K562 (cell line): ENCODE measurements around the gene ICA1. TPM values are rescaled to one million over a fixed set of nuclear protein-coding genes. Genes with fewer than 3 reads are reported as not detected.

Source experiments
- ATAC-seq: fragments of 200-7000 bp; cut with Tn5 transposase; 3 replicates; pipeline ENCODE4 v1.9.1; 2020; ENCODE audit warnings: moderate library complexity
- BruUV-seq: library from RNA; stranded (reverse); fragments of 400-500 nt; replicated peaks from 2 replicates; lab custom pipeline; 2021; lab: Mats Ljungman, UMichigan
- CTCF ChIA-PET: fragments of 300-600 bp; formaldehyde crosslinking; extraction: SDS; loops from one replicate; lab custom pipeline; 2021; ENCODE audit warnings: low intra/inter-chr PET ratio; lab: Yijun Ruan, JAX
- POLR2A ChIA-PET: fragments of 300-600, 350-650 bp; sonication (Branson Sonifier 250); formaldehyde crosslinking; extraction: SDS; loops from one replicate; lab custom pipeline; 2021; ENCODE audit warnings: antibody characterized with exemption, inconsistent platforms; lab: Yijun Ruan, JAX
- DNase-seq, 4 experiments: peaks; one replicate each; pipeline versions ENCODE4 v3.0.0 to v3.0.0-alpha.2; 2011 to 2018; ENCODE audit warnings: low spot score in 3 of 4, mixed read lengths in 3 of 4; ENCODE audit errors: extremely low read depth in 1 of 4
- FAIRE-seq: peaks from 2 replicates; lab custom pipeline; 2011; peaks lifted over from hg19 to GRCh38; lab: Jason Lieb, UNC
- H2AFZ ChIP-seq: 2 replicates; pipeline ENCODE4 v1.6.0; 2011; ENCODE audit warnings: low read depth, low read length, control low read depth, inconsistent platforms
- H3K27ac ChIP-seq: fragments of 200-600 bp; 3 replicates; pipeline ENCODE4 v1.8.0; 2011; ENCODE audit warnings: low read depth, mild to moderate bottlenecking, control low read depth, inconsistent platforms, low read length, moderate library complexity, mixed read lengths; ENCODE audit errors: extremely low read depth
- H3K27me3 ChIP-seq, 2 experiments: fragments of 300-600 bp in 1 of 2; 2 replicates in 1 of 2; 3 replicates in 1 of 2; pipeline versions ENCODE4 v1.6.0 to v1.8.0; 2011; ENCODE audit warnings: inconsistent platforms in 2 of 2, low read length in 2 of 2, mild to moderate bottlenecking in 1 of 2, mixed read lengths in 1 of 2, moderate library complexity in 1 of 2; ENCODE audit not compliant: control insufficient read depth in 2 of 2, insufficient read depth in 2 of 2
- H3K36me3 ChIP-seq: fragments of 300-600 bp; 3 replicates; pipeline ENCODE4 v1.8.0; 2011; ENCODE audit warnings: mild to moderate bottlenecking, low read length, inconsistent platforms; ENCODE audit not compliant: control insufficient read depth, insufficient read depth
- H3K4me1 ChIP-seq, 2 experiments: fragments of 200-600 bp in 1 of 2; replicated peaks in 1 of 2; 2 replicates in 1 of 2; 3 replicates in 1 of 2; pipeline versions ENCODE4 v1.5.1 to v1.8.0; 2011; ENCODE audit warnings: inconsistent platforms in 2 of 2, low read length in 2 of 2, mild to moderate bottlenecking in 1 of 2, mixed read lengths in 1 of 2, moderate library complexity in 1 of 2; ENCODE audit not compliant: control insufficient read depth in 2 of 2, insufficient read depth in 2 of 2
- H3K4me2 ChIP-seq: 2 replicates; pipeline ENCODE4 v1.6.1; 2011; ENCODE audit warnings: low read length, control low read depth, inconsistent platforms, mixed read lengths; ENCODE audit not compliant: insufficient read depth
- H3K4me3 ChIP-seq: fragments of 200-600 bp; sonication (generic), shearing (Covaris generic); 2 replicates; pipeline ENCODE4 v1.5.1; 2016; ENCODE audit warnings: control low read depth, inconsistent platforms
- H3K79me2 ChIP-seq: fragments of 200-600 bp; 3 replicates; pipeline ENCODE4 v1.8.0; 2011; ENCODE audit warnings: low read length, inconsistent platforms; ENCODE audit not compliant: control insufficient read depth, insufficient read depth
- H3K9ac ChIP-seq, 2 experiments: 2 replicates each; pipeline versions ENCODE4 v1.6.0 to v1.6.1; 2011; ENCODE audit warnings: low read depth in 2 of 2, low read length in 2 of 2, control low read depth in 1 of 2, inconsistent platforms in 1 of 2, mild to moderate bottlenecking in 1 of 2, mixed read lengths in 1 of 2; ENCODE audit not compliant: insufficient read depth in 1 of 2
- H3K9me1 ChIP-seq: one replicate; pipeline ENCODE4 v1.6.0; 2011; ENCODE audit warnings: inconsistent platforms, mild to moderate bottlenecking, low read length, moderate library complexity; ENCODE audit not compliant: control insufficient read depth, insufficient read depth
- H3K9me3 ChIP-seq: replicated peaks from 2 replicates; pipeline ENCODE4 v1.5.1; 2011; ENCODE audit warnings: low read depth, low read length, inconsistent platforms; ENCODE audit not compliant: control insufficient read depth, insufficient read depth
- H4K20me1 ChIP-seq: replicated peaks from 2 replicates; pipeline ENCODE4 v1.6.1; 2011; ENCODE audit warnings: low read length, inconsistent platforms, mixed read lengths; ENCODE audit not compliant: control insufficient read depth, insufficient read depth
- ARID1B ChIP-seq: fragments of 450-650 bp; IDR thresholded peaks from 2 replicates; pipeline ENCODE4 v1.6.1; 2016; ENCODE audit warnings: antibody characterized with exemption, mild to moderate bottlenecking, inconsistent platforms
- CREB3 ChIP-seq: fragments of 450-650 bp; conservative IDR thresholded peaks from 2 replicates; pipeline ENCODE4 v1.6.1; 2016; ENCODE audit warnings: missing genetic modification characterization, low read depth, mild to moderate bottlenecking, missing compliant biosample characterization, moderate library complexity
- CSDE1 ChIP-seq, 2 experiments: fragments of 450-650 bp; IDR thresholded peaks; 2 replicates each; pipeline ENCODE4 v1.6.1; 2016; ENCODE audit warnings: mild to moderate bottlenecking in 1 of 2
- KLF1 ChIP-seq: fragments of 450-650 bp; IDR thresholded peaks from 2 replicates; pipeline ENCODE4 v1.6.1; 2016; ENCODE audit warnings: missing genetic modification characterization, missing compliant biosample characterization
- MCM3 ChIP-seq: fragments of 450-650 bp; IDR thresholded peaks from 2 replicates; pipeline ENCODE4 v1.6.1; 2016
- MECOM ChIP-seq: fragments of 250-450 bp; sonication (Bioruptor Pico); IDR thresholded peaks from 2 replicates; pipeline ENCODE4 v1.8.0; 2022; ENCODE audit warnings: inconsistent platforms
- MLX ChIP-seq, 2 experiments: fragments of 450-650 bp in 1 of 2; sonication (generic) in 1 of 2; formaldehyde crosslinking; conservative IDR thresholded peaks; 2 replicates each; pipeline versions ENCODE4 v1.4.0 to v1.8.1; 2020 to 2022; ENCODE audit warnings: mild to moderate bottlenecking in 1 of 2, missing genetic modification reagents in 1 of 2
- MTA1 ChIP-seq: fragments of 450-650 bp; IDR thresholded peaks from 2 replicates; pipeline ENCODE4 v1.6.1; 2017; ENCODE audit warnings: borderline replicate concordance
- SAFB2 ChIP-seq: fragments of 200-400 bp; formaldehyde crosslinking; IDR thresholded peaks from 2 replicates; pipeline ENCODE4 v1.6.1; 2018; ENCODE audit warnings: borderline replicate concordance, low read length, low read depth, moderate library complexity; ENCODE audit not compliant: severe bottlenecking
- SIX5 ChIP-seq, 2 experiments: IDR thresholded peaks; 2 replicates each; pipeline ENCODE4 v1.6.1; 2011; ENCODE audit warnings: low read length in 2 of 2, borderline replicate concordance in 1 of 2, low read depth in 1 of 2, mild to moderate bottlenecking in 1 of 2, moderate library complexity in 1 of 2; ENCODE audit not compliant: insufficient read depth in 1 of 2
- SREBF2 ChIP-seq: sonication (generic); formaldehyde crosslinking; IDR thresholded peaks from 2 replicates; pipeline ENCODE4 v1.4.0; 2020; ENCODE audit warnings: mild to moderate bottlenecking, missing genetic modification reagents
- TFAP4 ChIP-seq: sonication (generic); formaldehyde crosslinking; IDR thresholded peaks from 2 replicates; pipeline ENCODE4 v1.8.0; 2022; ENCODE audit warnings: missing genetic modification reagents, mild to moderate bottlenecking, moderate library complexity, borderline replicate concordance
- ZNF253 ChIP-seq: fragments of 250-450 bp; sonication (Bioruptor Pico); conservative IDR thresholded peaks from 2 replicates; pipeline ENCODE4 v1.6.1; 2021; ENCODE audit warnings: mild to moderate bottlenecking
- ZNF395 ChIP-seq: fragments of 200-800 bp; sonication (Bioruptor generic); IDR thresholded peaks from 2 replicates; pipeline ENCODE4 v1.6.1; 2017; ENCODE audit warnings: missing genetic modification characterization, missing compliant biosample characterization
- ZNF644 ChIP-seq: fragments of 200-800 bp; sonication (Bioruptor generic); IDR thresholded peaks from 2 replicates; pipeline ENCODE4 v1.6.1; 2016; ENCODE audit warnings: low read depth, missing genetic modification characterization, missing compliant biosample characterization
- ZSCAN29 ChIP-seq: fragments of 450-650 bp; IDR thresholded peaks from 2 replicates; pipeline ENCODE4 v1.6.1; 2017
- WGBS: fragments of 100-300 bp; shearing (Covaris generic); methylation state at CpG from one replicate; pipeline ENCODE4 v1.1.6; 2016; ENCODE audit warnings: low coverage, mixed read lengths; ENCODE audit not compliant: insufficient coverage; ENCODE audit errors: missing lambda C conversion rate; 5-methylcytosine and 5-hydroxymethylcytosine counted together
- in situ Hi-C: fragments of 300-500 bp; cut with MboI; formaldehyde crosslinking; loops from 4 replicates; pipeline ENCODE4 v1.15.0; 2018; ENCODE audit warnings: inconsistent platforms, mixed read lengths
- intact Hi-C: fragments of 100-400 bp; cut with micrococcal nuclease; formaldehyde crosslinking; loops from 2 replicates; pipeline ENCODE4 v1.14.2; 2022
- polyA plus RNA-seq, 8 experiments: library from polyadenylated mRNA; depleted of rRNA in 4 of 8; stranded (reverse) in 5 of 8; unstranded in 3 of 8; fragments of >200 nt; fragmentation: Nextera tagmentation in 2 of 8; fragmentation: Illumina TruSeq in 1 of 8; extraction: Ambion mirVana in 2 of 8; extraction: Trizol in 1 of 8; gene quantifications; 2 replicates each; pipeline versions ENCODE4 v1.2.1 to v1.2.3, GENCODE V29; 2011 to 2014; ENCODE audit warnings: inconsistent platforms in 1 of 8, missing spikeins in 1 of 8
- total RNA-seq, 7 experiments: library from RNA; depleted of rRNA in 6 of 7; stranded (reverse); fragments of >200 nt in 6 of 7; fragmentation: Illumina TruSeq in 2 of 7; extraction: Trizol in 2 of 7; gene quantifications; 2 replicates each; pipeline versions ENCODE4 v1.2.1 to v1.2.3, GENCODE V29; 2011 to 2021; ENCODE audit warnings: low replicate concordance in 1 of 7

The ICA1 gene
- total and polyA plus RNA-seq, 9 of the 15 experiments (the other 6 are each of a cell fraction or from before 2014, with no cell fraction given), result 7.1 to 22.3 (median 16.4) TPM

GRCh38 chr7:8146106-8146787 is 115.7 kb downstream of the ICA1 start:
- TF ChIP-seq KLF1 (no peak), ZNF644 (tag) (no peak), MTA1 (no peak), ZNF395 (CRISPR knock-in tag) (no peak), ZSCAN29 (no peak), SIX5 (IDR thresholded peaks at IDR 0.05; ENCODE audit: borderline replicate concordance in 1 of 2, insufficient read depth in 1 of 2, low read depth in 1 of 2, low read length in 2 of 2) (no peak), CSDE1 (IDR thresholded peaks at IDR 0.05) (no peak), CREB3 (no peak), SREBF2 (CRISPR knock-in tag) (no peak), ZNF253 (CRISPR knock-in tag) (no peak), TFAP4 (CRISPR knock-in tag) (no peak), MCM3 (no peak), MECOM (CRISPR knock-in tag) (no peak), SAFB2 (no peak), MLX (CRISPR knock-in tag; conservative IDR thresholded peaks at IDR 0.05) (no peak), ARID1B (no peak)
- in situ Hi-C loops (no loop called here), intact Hi-C loops (no loop called here)
- FAIRE-seq (peak; percentile 11), ATAC-seq (no peak), DNase-seq (no peak)
- no peaks in the 10 kb centered on the region; a peak in 2 of 5 replicates for H3K4me1 ChIP-seq
- no peaks in the 10 kb centered on the region for H3K9me3 ChIP-seq
- H2AFZ ChIP-seq, result no peak overlapping the region
- H3K4me3 ChIP-seq, result no peak overlapping the region
- H3K9ac ChIP-seq, result no peak overlapping the region
- H3K36me3 ChIP-seq, result no peaks in the 10 kb centered on the region
- H4K20me1 ChIP-seq, result no peaks in the 10 kb centered on the region
- H3K4me2 ChIP-seq, result no peak overlapping the region
- H3K27me3 ChIP-seq, result no peaks in the 10 kb centered on the region
- H3K27ac ChIP-seq, result no peak overlapping the region
- POLR2A ChIA-PET, result no interaction called here
- 53% methylated on average over 12 of the region's 12 CpGs for WGBS
- CTCF ChIA-PET, result no interaction called here
- H3K79me2 ChIP-seq, result no peaks in the 10 kb centered on the region
- H3K9me1 ChIP-seq, result no peaks in the 10 kb centered on the region
- BruUV-seq, result no TSS peak
